HG03520 (cell line): ENCODE data around the gene GCN1.

Experiments
- ATAC-seq: cut with Tn5 transposase; IDR thresholded peaks from one replicate; pipeline ENCODE4 v1.9.1; 2021; ENCODE audit warnings: mild to moderate bottlenecking, moderate library complexity; ENCODE audit not compliant: unreplicated experiment

GCN1 gene

DNA sequence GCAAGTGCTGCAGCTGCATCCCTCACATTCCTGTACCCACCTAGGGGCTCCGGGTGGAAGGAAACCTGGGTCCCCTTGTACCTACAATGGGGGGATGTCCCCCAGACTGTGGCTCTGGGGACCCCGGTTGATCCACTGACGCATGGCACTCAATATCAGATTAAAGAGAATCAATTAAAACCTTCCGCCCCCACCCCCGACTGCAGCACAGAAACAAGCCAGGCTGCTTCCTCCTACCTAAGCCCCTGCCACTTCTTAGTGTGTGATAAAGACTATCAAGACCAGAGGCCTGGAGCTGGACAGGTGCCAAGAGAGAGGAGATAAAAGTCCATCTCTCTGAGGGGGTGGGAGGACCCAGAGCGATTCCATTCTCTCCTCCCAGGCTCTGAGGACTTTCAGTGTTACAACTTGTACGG is 34.6 kb upstream of the GCN1 start:
- ATAC-seq = no peak

DNA sequence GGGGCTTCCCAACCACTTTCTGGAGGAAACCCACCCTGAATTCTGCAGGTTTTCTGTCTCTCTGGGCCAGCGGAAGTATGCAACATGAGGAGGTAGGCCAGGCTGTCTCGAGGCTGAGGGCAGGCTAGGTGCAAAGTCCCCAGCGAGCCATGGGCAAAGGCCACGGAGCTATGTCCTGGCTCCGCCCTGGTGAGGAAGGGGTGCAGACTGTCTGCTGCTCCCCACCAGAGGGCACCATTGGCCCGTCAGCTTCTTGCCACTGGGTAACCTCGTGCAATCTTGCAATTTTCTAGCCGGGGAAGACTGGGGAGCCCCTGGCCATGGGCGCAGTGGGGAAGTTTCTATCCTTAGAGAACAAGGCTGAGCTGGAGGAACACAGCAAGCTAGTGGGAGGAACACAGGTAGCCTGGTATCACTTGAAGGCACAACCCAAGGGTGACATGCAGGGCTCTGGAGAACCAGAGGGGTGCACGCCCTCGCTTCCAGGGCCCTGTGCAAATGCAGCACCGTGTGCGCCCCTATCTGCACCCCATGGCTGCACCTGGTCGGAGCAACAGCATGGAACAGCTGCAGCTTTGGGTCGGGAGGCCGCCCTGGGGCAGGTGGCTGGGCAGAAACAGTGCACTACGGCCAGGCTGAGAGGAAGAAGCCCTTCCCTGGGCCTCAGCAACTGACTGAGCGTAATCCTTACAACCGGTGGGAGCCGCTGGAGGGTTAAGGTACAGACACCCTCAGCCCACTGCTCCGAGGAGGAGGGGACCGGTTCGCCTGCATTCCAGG is 34.0 kb upstream of the GCN1 start:
- ATAC-seq = peak; percentile 71

DNA sequence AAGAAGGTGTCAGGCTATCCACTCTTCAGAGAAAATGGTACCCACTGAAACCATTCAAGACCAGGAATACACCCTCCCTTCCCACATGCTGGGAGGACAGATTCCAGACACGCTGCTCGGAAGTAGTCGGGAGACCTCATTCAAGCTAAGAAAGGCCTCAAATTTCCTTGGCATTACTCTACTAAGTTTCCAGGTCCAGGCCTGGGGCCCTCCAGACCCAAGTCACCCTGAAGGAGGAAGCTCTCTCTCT is 33.5 kb upstream of the GCN1 start:
- no peak for ATAC-seq

DNA sequence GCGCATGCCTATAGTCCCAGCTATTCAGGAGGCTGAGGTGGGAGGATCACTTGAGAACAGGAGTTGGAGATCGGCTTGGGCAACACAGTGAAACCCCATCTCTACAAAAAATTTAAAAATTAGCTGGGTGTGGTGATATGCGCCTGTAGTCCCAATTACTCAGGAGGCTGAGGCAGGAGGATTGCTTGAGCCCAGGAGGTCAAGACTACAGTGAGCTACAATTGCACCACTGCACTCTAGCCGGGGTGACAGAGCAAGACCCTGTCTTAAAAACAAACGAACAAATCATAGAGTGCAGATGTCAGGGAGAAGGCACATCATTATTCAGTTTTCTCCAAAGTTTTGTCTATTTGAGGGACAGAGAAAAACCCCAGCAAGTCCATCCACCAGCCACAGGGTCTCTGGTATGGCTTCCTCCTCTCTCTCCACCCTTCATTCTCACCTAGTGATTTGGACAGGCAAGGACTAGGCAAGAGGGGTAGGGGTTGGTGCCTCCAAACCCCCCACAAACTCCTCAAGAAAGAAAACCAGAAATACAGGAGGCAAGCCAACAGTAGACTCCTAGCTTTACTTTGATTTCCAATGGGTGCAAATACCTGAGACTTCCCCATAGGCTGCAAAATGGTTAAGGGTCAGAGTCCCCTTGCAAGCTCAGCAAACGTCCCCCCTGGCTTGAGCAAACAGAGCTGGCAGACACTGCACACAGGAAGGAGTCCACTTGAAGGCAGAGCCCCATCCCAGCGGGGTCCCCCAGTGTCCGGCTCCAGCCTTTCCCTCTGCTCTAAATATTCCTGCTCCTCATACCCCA is 32.9 kb upstream of the GCN1 start:
- ATAC-seq = no peak

DNA sequence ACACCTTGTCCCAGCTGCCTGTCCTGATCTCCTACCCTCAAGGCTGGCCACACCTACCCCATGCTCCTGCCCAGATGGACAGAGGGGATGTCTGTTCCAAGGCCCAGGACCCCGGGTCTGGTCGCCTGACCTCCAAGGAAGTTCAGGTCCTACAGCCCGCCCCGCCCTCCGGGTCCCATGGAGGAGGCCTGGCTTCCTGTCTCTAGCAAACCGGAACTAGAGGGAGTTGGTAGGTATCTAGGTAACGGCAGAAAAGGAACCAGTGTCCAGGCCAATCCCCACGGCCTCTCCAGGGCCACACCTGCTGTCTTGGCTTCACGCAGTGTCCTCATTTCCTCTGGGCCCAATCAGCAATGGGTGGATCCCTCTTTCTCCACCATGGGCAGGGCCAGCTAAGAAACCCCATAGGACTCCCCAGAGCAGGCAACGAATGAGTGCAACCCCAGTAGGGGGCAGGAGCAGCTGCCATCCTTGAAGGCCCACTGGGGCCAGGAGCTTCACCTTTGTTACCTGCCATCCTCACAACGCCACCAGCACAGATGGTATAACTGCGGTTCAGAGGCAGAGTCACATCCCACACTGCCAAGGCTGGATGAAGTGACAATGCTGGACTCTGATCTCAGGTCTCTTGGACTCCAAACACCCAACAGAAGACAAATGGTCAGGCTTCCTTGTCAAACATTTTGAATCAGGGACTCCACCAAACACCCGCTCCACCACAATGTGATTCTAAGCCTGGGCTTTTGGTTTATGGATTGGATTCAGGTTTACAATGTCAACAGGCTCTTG is 31.5 kb upstream of the GCN1 start:
- no peak for ATAC-seq

DNA sequence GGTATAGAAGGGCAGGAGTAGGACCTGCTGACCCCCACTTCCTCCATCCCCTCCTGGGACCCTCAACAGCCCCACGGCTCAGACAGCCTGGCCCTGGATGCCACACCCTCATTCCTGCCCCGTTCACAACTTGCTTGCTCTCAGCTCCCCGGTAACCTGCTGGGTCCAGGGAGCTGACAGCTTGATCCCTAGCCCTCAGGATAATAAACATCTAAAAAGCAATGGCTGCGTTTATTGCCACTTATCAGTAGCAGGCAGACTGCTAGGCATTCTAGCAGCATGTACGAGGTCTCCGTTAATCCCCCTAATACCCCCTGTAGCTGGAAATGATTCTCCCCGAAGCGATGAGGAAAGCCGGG is 30.7 kb upstream of the GCN1 start:
- ATAC-seq = no peak

DNA sequence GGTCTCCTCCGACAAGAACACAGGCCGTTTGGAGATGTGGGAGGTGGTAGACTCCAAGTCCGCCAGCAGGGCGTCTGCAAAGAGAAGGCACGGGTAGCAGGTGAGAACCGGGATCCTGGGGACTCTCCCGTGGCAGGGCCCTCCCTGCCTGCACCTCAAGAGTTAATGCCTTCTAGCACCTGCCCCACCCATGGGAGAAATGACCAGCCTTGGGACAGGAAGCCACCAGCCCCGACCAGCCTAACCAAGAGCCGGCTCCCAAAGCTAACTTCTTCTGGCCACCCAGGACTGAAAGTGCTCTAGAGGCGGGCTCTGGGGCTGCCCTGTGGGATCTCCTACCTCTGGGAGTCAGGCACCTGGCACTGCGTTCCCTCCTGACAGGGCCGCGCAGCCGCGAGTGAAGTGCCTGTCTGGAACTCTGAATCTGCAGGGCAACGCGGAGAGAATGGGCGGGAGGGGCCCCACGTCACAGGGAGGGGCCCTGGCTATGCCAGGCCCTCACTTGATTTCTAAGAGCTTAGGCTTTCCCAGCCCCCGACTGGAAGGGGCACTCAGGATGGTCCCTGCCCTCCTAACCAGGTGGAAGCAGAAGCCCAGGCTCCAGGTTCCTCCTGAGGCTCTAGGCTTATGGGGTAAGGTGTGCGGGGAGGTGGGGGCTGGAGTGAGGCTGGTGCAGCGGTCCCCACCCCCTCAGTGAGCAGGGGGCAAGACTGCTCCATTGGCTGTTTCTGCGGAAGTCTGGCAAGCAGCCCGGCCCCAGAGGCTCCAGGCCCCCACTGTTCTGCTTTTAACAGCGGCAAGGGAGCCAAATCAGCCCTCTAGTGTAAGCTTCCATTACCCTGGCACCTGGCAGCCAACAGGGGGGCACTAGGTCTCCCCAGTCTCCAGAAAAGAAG is 30.0 kb upstream of the GCN1 start:
- no peak for ATAC-seq

DNA sequence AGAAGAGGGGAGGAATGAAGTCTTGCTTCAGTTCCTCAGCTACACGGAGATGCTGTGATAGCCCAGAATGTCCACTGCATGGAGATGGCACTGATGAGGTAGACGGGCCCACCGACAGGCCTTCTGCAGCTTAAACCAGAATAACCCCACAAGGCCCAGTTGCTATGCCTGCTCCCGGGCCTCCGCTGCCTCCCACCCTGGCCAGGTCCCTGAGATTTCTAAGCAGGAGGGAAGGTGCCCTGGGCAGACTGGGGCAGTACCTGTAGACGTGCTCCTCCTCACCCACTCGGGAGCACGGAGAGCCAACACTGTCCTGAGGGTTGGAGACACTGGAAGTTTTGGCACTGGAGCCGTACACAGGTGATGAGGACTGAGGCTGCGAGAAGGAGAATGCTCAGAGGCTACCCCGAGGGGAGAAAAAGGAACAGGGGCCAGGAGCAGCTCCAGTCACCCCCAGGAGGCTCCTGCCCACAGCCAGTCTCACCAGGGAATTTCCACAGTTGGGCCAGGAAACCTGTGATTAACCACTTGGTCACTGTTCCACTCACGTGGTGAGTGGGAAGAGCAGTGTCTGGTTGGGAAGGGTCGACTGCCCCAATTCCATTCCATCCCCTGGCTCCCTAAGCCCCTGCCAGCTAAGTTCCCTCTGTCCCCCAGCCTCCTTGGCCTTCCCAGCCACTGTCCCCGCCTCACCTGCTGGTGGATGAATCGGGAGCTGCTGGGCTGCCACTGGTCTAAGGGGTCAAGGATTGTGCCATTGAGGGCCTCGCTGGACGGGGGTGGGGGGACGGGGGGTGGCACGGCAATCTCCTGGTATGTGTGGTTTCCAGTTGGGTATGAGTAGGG is 29.2 kb upstream of the GCN1 start:
- no peak for ATAC-seq

DNA sequence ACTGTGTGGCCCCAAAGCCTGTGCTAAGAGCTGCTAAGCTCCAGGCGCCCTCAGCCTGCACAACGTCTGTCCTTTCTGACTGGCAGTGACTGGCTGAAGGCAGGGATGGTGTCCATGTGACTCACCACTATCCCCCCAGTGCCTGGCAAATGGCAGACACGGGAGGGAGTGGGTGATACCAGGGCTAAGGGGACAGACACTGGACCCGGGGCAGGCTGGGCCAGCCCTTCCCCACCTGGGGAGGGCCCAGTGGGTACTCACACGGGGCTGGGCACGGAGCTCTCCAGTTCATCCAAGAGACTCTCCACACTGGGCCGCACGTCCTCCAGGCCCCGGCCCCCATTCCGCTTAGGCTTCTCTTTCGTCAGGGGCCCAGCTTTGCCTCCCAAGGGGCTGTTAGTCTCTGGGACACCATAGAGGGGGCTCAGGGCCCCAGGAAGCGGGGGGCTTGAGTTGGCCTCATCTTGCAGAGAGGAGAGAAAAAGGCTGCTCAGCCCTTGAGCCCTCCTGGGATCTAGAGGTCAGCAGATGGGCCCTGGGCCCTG is 27.8 kb upstream of the GCN1 start:
- ATAC-seq = no peak

DNA sequence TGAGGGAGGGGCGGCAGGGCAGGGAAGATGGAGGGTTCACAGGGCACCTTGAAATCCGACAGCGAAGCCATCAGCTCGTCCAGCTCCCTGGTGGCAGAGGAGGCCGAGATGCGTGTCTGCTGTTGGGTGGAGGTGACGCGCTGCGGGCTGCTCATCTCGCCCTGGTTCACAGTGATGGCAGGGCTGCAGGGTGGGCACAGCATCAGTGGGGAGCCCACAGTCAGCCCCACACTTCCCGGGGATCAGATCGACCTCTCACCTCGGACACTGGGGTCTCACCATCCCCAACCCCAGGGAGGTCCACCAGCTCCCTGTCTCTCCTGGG is 27.0 kb upstream of the GCN1 start:
- no peak for ATAC-seq

DNA sequence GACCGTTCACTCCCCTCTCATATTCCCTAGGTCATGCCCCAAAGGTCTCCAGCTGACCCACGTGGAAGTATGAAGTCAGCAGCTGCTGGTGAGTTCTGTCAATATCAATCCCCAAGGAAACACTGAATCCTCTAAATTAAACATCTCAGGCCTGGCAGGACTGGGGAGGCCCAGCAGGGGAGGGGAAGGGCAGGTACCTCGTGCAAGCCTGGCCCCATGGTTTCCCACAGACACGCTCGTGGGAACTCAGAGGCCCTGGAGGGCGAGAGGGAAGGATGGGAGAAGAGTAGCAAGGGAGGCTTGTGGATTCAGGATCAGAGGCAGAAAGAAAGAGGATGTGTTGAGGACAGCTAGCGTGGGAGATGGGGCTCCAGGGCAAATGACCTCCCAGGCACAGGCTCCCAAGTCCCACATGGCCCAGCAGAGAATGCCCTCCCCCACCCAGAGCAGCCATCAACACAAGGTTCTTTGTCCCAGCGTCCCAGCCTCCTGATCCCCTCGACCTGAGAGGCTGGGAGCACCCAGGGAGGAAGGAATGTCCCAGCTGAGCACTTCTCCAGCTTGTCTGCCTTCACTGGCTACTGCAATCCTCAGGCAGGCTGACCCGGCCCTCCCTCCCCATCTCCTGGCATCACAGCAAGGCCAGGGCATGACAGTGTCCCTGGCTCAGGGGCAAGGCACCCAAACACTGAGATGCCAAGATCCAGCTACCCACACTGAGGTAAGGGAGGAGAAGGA is 26.5 kb upstream of the GCN1 start:
- no peak for ATAC-seq

DNA sequence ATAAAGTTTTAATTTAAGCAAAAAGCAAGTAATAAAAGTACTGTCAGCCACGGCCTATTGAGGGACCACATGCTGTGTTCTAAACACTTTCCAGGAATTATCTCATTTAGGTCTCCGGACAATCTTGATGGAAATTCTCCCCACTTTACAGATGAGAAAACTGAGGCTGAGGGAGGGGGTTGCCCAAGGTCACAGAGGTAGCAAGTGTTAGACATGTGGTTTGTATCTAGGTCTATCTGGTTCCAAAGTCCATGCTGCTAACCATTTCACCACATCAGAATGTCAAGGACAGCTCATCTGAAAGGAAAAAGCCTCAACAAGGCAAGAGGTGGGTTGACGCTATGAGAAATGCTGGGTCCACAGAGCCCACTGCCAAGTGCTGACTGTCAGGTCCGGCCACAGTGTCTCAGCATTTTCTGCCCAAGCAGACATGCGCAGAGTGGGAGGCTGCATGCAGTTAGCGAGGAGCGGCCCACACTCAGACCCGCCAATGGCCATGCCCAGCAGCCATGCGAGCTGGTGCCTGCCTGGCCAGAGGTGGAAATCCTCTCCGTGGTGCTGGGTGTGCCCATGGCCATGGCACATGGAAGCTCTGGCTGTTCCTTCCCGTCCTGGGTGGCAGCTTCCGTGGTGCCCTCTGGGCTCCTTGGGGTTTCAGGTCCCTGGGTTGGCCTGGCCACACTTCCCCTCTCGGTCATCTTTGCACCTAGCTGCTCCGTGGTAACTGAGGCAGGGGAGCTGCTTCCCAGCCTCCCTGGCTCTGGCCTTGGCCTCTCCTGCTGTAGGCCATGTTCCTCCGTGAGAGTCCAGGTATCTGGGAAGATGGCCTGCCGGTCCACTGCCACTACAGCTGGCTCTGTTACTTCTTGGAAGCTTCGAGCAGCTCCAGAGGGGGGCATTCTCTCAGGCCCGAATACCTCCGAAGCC is 24.4 kb upstream of the GCN1 start:
- ATAC-seq = no peak

DNA sequence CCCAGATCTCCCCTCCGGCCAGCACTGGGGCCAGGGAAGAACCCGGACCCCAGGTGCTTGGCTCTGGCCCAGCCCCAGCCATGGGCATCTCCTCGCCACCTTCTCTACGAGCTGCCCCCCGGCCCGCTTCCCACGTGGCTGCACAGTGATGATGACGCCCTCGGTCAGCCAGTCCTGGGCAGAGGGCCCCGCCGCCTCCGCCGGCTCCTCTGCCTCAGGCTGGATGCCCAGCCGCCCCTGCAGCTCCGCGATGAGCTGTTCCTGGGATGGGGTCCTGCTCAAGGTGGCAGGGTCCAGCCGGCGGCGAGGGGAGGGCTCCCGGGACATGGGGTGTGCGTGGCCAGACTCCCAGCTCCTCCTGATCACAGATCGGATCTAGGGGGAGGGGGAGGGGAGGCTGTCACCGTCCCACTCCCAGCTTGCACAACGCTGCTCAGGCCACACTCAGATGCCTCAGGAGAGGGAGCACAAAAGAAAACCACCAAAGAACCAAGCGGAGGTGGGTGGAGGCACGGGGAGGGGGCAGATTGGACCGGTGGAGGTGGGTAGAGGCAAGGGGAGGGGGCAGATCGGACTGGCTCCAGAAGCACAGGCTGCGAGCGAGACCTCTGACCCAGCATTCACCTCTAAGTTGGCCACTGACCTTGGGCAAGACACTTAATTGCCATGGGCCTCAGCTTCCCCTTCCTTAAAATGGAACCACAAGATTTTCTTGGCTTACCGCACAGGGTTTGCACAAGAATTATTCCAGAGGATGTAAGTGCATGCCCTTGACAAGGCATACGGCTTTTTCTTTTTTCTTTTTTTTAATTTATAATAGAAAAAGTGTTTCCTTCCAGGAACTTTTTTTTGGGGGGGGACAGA is 22.5 kb upstream of the GCN1 start:
- ATAC-seq = no peak

DNA sequence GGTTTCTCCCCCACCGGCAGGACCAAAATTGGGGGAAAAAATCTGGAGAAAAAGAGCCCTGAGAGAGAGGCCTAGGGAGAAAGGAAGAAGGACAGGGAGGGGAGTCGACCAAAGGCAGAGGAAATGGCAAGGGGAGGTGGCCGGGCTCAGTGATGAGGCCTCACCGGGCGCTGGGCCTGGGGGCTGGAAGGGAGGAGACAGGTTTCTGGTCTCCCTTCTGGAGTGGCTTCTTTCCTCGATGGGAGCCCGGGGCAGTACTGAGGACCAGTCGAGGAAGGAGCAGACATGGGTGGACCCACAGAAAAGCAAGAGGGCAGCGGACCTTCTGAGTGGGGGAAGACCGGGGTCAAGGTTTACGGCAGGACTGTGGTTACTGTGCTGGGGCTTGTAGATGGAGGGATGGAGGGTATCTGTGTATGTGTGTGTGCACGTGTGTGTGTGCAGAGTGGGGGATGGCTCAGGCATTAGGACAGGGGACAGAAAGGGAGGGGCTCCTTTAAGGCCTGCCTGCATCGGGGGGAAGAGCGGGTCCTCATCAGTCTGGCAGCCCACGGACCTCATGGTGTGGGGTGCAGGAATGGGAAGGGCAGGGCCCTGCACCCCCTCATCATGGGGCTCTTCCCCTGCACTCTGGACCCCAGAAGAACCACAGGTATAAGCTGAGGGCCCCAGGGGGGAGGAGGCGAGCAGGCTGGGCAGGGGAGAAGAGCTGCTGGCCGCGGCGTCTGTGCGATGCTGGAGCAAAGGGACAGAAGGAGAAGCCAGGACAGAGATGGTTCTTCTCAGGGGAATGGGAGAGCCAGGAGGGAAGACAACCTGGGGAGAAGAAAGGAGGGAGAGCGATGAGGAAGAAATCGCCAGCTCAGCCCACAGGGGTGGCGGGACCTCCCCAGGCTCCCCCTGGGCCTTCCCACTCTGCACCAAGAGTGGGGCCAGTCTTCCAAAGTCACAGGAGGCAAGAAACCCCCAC is 21.5 kb upstream of the GCN1 start:
- no peak for ATAC-seq

DNA sequence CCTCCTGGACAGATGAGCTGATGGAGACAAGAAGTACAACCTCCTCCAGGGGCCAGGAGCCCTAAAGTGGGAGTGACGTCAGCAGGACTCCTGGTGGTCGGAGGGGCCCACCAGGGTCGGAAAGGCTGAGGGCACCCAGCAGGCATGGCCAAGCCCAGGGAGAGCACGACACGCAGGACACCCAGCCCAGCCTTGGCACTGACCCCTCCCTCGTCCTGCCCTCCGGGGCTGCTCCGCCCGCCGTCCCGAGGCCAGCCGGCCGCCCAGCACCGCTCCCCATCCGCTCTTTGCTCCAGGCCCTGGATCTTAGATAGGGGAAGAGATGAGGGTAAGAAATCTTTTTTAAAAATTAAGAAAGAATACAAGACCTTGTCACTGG is 20.8 kb upstream of the GCN1 start:
- no peak for ATAC-seq
